Coronary artery (tissue), 2 donors: ENCODE measurements around the gene CDYL.

Experiments used
- DNase-seq: peaks from one replicate; pipeline ENCODE4 v3.0.0-alpha.2; 2017; ENCODE audit warnings: low spot score
- H3K27ac ChIP-seq, 2 donors: fragments of 200-600 bp; sonication (generic); one replicate each; pipeline ENCODE4 v1.5.1; 2016 to 2019
- H3K4me3 ChIP-seq: fragments of 200-600 bp; sonication (generic); 2 replicates; pipeline ENCODE4 v1.5.1; 2016; ENCODE audit warnings: mild to moderate bottlenecking, moderate library complexity
- TF ChIP-seq, protein P1 (sequence below): fragments of 200-600 bp; sonication (generic); IDR thresholded peaks from one replicate; pipeline ENCODE4 v1.5.1; 2019; ENCODE audit warnings: antibody characterized with exemption

CDYL gene

DNA sequence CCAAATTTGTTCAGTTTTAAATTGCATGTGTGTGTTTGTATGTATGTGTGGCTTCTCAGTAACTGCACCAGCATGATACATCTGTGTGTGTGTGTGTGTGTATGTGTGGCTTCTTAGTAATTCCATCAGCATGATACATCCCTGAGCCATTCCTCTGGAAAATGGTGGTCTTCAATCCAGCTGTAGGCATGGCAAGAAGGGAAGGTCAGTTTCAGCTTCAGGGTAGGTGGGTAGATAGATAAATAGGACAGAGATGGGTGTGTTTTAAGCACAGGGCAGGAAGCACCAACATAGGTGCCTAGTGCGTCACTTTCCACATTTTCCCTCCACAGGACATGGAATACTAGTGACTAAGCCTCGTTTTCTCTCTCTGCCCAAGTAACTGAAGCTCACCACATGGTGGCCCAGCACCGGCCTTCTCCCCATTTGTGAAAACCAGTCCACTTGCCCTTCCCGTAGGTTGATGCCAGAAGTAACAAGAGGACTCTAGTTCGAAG is 144.8 kb downstream of the CDYL start:
- no peak for DNase-seq
- Histone ChIP-seq H3K4me3 (no peak overlapping the region), H3K27ac (no peak overlapping the region)
- TF ChIP-seq, protein P1, sequence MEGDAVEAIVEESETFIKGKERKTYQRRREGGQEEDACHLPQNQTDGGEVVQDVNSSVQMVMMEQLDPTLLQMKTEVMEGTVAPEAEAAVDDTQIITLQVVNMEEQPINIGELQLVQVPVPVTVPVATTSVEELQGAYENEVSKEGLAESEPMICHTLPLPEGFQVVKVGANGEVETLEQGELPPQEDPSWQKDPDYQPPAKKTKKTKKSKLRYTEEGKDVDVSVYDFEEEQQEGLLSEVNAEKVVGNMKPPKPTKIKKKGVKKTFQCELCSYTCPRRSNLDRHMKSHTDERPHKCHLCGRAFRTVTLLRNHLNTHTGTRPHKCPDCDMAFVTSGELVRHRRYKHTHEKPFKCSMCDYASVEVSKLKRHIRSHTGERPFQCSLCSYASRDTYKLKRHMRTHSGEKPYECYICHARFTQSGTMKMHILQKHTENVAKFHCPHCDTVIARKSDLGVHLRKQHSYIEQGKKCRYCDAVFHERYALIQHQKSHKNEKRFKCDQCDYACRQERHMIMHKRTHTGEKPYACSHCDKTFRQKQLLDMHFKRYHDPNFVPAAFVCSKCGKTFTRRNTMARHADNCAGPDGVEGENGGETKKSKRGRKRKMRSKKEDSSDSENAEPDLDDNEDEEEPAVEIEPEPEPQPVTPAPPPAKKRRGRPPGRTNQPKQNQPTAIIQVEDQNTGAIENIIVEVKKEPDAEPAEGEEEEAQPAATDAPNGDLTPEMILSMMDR = no peak

GRCh38 chr6:4922488-4923037 is 146.4 kb downstream of the CDYL start:
- TF ChIP-seq, protein P1 = no peak
- Histone ChIP-seq H3K4me3 (no peak overlapping the region), H3K27ac (no peak overlapping the region)
- no peak for DNase-seq

DNA sequence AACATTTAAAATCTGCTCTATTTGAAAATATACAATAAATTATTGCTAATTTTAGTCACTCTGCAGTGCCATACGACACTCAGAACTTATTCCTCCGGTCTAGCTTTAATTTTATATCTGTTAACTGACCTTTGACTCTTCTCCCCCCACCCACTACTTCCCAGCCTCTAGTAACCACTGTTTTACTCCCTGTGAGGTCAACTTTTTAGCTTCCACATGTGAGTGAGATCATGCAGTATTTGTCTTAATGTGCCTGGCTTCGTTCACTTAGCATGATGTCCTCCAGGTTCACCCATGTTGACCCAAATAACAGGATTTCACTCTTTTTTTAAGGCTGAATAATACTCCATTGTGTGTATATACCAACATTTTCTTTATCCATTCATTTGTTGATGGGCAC is 146.9 kb downstream of the CDYL start:
- H3K27ac ChIP-seq = no peak overlapping the region
- no peak overlapping the region for H3K4me3 ChIP-seq
- TF ChIP-seq, protein P1 = no peak
- DNase-seq = no peak

GRCh38 chr6:4924661-4925271 is 148.6 kb downstream of the CDYL start:
- no peak for DNase-seq
- no peak overlapping the region for H3K27ac ChIP-seq
- TF ChIP-seq, protein P1 = no peak
- no peak overlapping the region for H3K4me3 ChIP-seq

DNA sequence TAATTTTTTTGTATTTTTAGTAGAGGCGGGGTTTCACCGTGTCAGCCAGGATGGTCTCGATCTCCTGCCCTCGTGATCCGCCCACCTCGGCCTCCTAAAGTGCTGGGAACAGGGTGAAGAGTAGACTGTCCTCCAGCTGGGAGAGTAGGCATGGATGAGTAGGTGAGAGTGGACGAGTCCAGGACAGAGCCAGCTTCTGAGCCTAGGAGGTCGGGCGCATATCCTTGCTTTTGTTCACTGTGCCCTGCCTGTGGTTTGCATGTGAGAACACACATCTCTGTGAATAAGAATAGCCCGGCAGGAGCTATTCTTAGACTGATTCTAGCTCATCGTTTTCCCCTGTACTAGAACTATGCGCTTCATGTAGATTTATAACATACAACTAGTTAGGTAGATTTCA is 149.4 kb downstream of the CDYL start:
- no peak for DNase-seq
- H3K4me3 ChIP-seq = no peak overlapping the region
- TF ChIP-seq, protein P1 = no peak

DNA sequence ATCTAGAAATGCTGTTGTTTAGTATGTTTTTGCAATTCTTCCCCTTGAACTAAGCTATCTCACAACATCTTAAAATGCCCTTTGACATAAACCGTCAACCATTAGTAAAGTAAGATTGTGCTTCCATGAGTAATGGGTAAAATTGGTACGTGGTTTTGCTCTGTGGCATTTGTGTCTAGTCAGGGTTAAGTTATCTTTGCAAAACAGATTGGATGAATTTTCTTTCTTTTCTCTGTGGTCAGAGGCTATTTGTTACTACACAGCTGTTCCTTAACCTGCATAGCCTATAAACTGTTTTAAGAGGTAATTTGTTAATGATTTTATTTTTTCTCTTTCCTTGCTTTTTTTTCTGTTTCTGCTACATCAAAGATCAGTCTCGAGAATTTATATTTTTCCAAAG is 152.2 kb downstream of the CDYL start:
- no peak overlapping the region for H3K4me3 ChIP-seq
- H3K27ac ChIP-seq = no peak overlapping the region
- DNase-seq = no peak
- TF ChIP-seq, protein P1 = no peak

More for the DNA sequence above, 149.4 kb downstream of the CDYL start:
- no peak overlapping the region for H3K27ac ChIP-seq

DNA sequence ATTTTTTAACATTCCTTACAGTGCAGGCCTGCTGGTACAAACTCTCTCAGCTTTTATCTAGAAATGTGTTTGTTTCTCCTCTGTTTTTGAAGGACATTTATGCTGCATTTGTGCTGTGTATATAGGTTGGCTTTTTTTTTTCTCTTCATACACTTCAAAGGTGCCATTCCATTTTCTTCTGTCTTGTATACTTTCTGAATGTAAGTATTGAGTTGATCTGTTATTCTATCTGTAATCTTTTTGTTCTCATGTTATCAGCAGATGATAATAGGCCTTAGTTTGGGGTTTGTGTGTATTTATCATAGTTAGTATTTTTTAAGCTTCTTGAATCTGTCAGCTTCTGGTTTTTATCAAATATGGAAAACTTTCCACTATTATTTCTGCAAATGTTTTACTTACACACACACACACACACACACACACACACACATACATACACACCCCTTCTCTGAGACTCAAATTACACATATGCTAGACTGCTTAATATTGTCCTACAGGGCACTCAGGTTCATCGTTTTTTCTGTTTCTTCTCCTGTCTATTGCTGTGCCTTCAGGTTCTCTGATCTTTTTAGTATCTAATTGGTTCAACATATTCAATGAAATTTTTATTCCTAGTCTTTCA is 153.0 kb downstream of the CDYL start:
- TF ChIP-seq, protein P1 = no peak
- Histone ChIP-seq H3K4me3 (no peak overlapping the region), H3K27ac (no peak overlapping the region)

More for the DNA sequence above, 153.0 kb downstream of the CDYL start:
- no peak for DNase-seq
